ENCODE measurements around the gene GPX2.
A peak's percentile ranks its signal among the peaks of the same experiment; 100 is the strongest.

DNA sequence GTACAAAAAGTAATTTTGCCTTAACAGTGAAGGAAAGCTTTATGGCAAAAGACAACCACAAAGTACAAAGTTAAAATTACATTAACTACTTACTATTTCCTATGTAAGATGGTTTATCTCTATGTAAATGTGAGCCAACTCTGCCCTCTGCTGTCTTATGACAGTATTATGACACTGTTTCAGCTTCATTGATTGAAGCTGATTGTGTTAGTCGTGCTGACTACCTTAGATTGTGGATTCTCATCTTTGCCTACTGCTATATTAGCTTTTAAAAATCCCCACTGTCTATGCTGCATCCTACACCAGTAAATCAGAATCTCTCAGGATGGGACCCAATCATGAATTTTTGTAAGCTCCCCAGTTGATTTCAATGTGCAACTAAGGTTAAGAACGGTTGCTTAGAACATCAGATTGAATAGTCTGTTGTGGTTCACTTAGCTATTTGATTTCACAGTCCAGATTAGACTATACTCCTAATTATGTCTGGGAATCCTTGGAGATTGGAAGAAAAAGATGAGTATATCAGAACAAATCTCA, 50.6 kb downstream of the GPX2 start:
- TF ChIP-seq, protein P1, sequence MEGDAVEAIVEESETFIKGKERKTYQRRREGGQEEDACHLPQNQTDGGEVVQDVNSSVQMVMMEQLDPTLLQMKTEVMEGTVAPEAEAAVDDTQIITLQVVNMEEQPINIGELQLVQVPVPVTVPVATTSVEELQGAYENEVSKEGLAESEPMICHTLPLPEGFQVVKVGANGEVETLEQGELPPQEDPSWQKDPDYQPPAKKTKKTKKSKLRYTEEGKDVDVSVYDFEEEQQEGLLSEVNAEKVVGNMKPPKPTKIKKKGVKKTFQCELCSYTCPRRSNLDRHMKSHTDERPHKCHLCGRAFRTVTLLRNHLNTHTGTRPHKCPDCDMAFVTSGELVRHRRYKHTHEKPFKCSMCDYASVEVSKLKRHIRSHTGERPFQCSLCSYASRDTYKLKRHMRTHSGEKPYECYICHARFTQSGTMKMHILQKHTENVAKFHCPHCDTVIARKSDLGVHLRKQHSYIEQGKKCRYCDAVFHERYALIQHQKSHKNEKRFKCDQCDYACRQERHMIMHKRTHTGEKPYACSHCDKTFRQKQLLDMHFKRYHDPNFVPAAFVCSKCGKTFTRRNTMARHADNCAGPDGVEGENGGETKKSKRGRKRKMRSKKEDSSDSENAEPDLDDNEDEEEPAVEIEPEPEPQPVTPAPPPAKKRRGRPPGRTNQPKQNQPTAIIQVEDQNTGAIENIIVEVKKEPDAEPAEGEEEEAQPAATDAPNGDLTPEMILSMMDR (IDR thresholded peaks at IDR 0.05; ENCODE audit: insufficient read depth, low read depth, low read length), result peak; percentile 66
- no peak for TF ChIP-seq EZH2 (IDR thresholded peaks at IDR 0.05; ENCODE audit: insufficient read depth, low read length)
